HepG2 (cell line): ENCODE data around the gene ETV1. TPM values are rescaled to one million over a fixed set of nuclear protein-coding genes. Genes with fewer than 3 reads are reported as not detected.

Experiments used
- ATAC-seq: fragments of 200-7000 bp; cut with Tn5 transposase; 3 replicates; pipeline ENCODE4 v1.9.1; 2020; ENCODE audit warnings: mild to moderate bottlenecking, moderate library complexity
- BruUV-seq: library from RNA; stranded (reverse); fragments of 400-500 nt; replicated peaks from 2 replicates; lab custom pipeline; 2021; lab: Mats Ljungman, UMichigan
- CTCF ChIA-PET: fragments of 300-600 bp; formaldehyde crosslinking; extraction: SDS; loops from one replicate; lab custom pipeline; 2021; ENCODE audit warnings: low total read pairs, inconsistent platforms, low intra/inter-chr PET ratio; lab: Yijun Ruan, JAX
- POLR2A ChIA-PET: fragments of 350-600 bp; sonication (Branson Sonifier 250); formaldehyde crosslinking; loops from one replicate; lab custom pipeline; 2020; ENCODE audit warnings: antibody characterized with exemption, inconsistent platforms; lab: Yijun Ruan, JAX
- DNase-seq: peaks from one replicate; pipeline ENCODE4 v3.0.0-alpha.2; 2015; ENCODE audit warnings: low spot score
- FAIRE-seq: peaks from 3 replicates; lab custom pipeline; 2011; peaks lifted over from hg19 to GRCh38; lab: Jason Lieb, UNC
- H2AFZ ChIP-seq: one replicate; pipeline ENCODE4 v1.6.1; 2011; ENCODE audit warnings: low read length, inconsistent platforms
- H3K27ac ChIP-seq: fragments of 300-600 bp; 3 replicates; pipeline ENCODE4 v1.8.0; 2011; ENCODE audit warnings: mixed run types, mild to moderate bottlenecking, mixed read lengths, low read length, inconsistent platforms; ENCODE audit not compliant: insufficient read depth; ENCODE audit errors: extremely low read length
- H3K27me3 ChIP-seq, 2 experiments: fragments of 200-600 bp in 1 of 2; 2 replicates in 1 of 2; 3 replicates in 1 of 2; pipeline versions ENCODE4 v1.6.0 to v1.8.0; 2011; ENCODE audit warnings: low read length in 2 of 2, mild to moderate bottlenecking in 2 of 2, moderate library complexity in 2 of 2, inconsistent platforms in 1 of 2; ENCODE audit not compliant: insufficient read depth in 2 of 2, control insufficient read depth in 1 of 2
- H3K36me3 ChIP-seq, 2 experiments: fragments of 200-600 bp in 1 of 2; replicated peaks in 1 of 2; 2 replicates in 1 of 2; 3 replicates in 1 of 2; pipeline versions ENCODE4 v1.5.1 to v1.8.0; 2011; ENCODE audit warnings: low read length in 2 of 2, inconsistent platforms in 1 of 2; ENCODE audit not compliant: insufficient read depth in 2 of 2, control insufficient read depth in 1 of 2
- H3K4me1 ChIP-seq: 2 replicates; pipeline ENCODE4 v1.5.1; 2012; ENCODE audit warnings: low read length, inconsistent platforms; ENCODE audit not compliant: insufficient read depth
- H3K4me2 ChIP-seq: 2 replicates; pipeline ENCODE4 v1.6.0; 2011; ENCODE audit warnings: low read depth, low read length, inconsistent platforms
- H3K4me3 ChIP-seq, 3 experiments: fragments of 200-600 bp in 1 of 3; sonication (generic), shearing (Covaris generic) in 1 of 3; replicated peaks in 1 of 3; 2 replicates each; pipeline ENCODE4 v1.5.1; 2011 to 2016; ENCODE audit warnings: low read length in 3 of 3, inconsistent platforms in 2 of 3, low read depth in 2 of 3, mild to moderate bottlenecking in 2 of 3, control low read depth in 1 of 3, mixed read lengths in 1 of 3; ENCODE audit not compliant: insufficient read depth in 1 of 3
- H3K79me2 ChIP-seq: one replicate; pipeline ENCODE4 v1.6.1; 2011; ENCODE audit warnings: low read length, inconsistent platforms; ENCODE audit not compliant: insufficient read depth
- H3K9ac ChIP-seq: 2 replicates; pipeline ENCODE4 v1.6.0; 2011; ENCODE audit warnings: mild to moderate bottlenecking, low read depth, low read length, inconsistent platforms; ENCODE audit not compliant: insufficient read depth
- H3K9me3 ChIP-seq: 2 replicates; pipeline ENCODE4 v1.5.1; 2012; ENCODE audit warnings: mild to moderate bottlenecking, low read length
- H4K20me1 ChIP-seq: 2 replicates; pipeline ENCODE4 v1.6.0; 2011; ENCODE audit warnings: inconsistent platforms, mild to moderate bottlenecking, low read length, moderate library complexity; ENCODE audit not compliant: insufficient read depth
- CBX1 ChIP-seq: IDR thresholded peaks from one replicate; pipeline ENCODE4 v1.6.1; 2016; ENCODE audit warnings: antibody characterized with exemption, low read depth
- CREM ChIP-seq, 2 experiments: sonication (generic) in 1 of 2; formaldehyde crosslinking in 1 of 2; IDR thresholded peaks; 2 replicates each; pipeline versions ENCODE4 v1.4.0 to v1.6.1; 2016 to 2020; ENCODE audit warnings: antibody characterized with exemption in 1 of 2, mild to moderate bottlenecking in 1 of 2, missing genetic modification reagents in 1 of 2
- EP300 ChIP-seq, 3 experiments: sonication (generic) in 1 of 3; formaldehyde crosslinking in 1 of 3; IDR thresholded peaks; 2 replicates each; pipeline versions ENCODE4 v1.5.1 to v1.6.1; 2011 to 2020; ENCODE audit warnings: low read depth in 2 of 3, low read length in 2 of 3, borderline replicate concordance in 1 of 3, improper control_type of control experiment in 1 of 3, mild to moderate bottlenecking in 1 of 3, missing genetic modification reagents in 1 of 3, moderate library complexity in 1 of 3
- MAZ ChIP-seq, 2 experiments: sonication (generic) in 1 of 2; formaldehyde crosslinking in 1 of 2; IDR thresholded peaks; 2 replicates each; pipeline versions ENCODE4 v1.5.0 to v1.6.1; 2012 to 2020; ENCODE audit warnings: low read depth in 2 of 2, mild to moderate bottlenecking in 2 of 2, borderline replicate concordance in 1 of 2, improper control_type of control experiment in 1 of 2, low read length in 1 of 2, missing genetic modification reagents in 1 of 2, moderate library complexity in 1 of 2
- NFAT5 ChIP-seq: sonication (generic); formaldehyde crosslinking; IDR thresholded peaks from 2 replicates; pipeline ENCODE4 v1.4.0; 2020; ENCODE audit warnings: missing genetic modification reagents
- NFATC3 ChIP-seq: sonication (generic); formaldehyde crosslinking; IDR thresholded peaks from 2 replicates; pipeline ENCODE4 v1.5.1; 2020; ENCODE audit warnings: mild to moderate bottlenecking, missing genetic modification reagents
- PCBP2 ChIP-seq: fragments of 200-400 bp; formaldehyde crosslinking; optimal IDR thresholded peaks from 2 replicates; pipeline ENCODE3; 2018; ENCODE audit warnings: low read length, low read depth; ENCODE audit not compliant: poor library complexity, severe bottlenecking
- RARG ChIP-seq: sonication (generic); formaldehyde crosslinking; IDR thresholded peaks from 2 replicates; pipeline ENCODE4 v1.4.0; 2020; ENCODE audit warnings: low read depth, mild to moderate bottlenecking, missing genetic modification reagents
- SIX4 ChIP-seq: sonication (generic); formaldehyde crosslinking; IDR thresholded peaks from 2 replicates; pipeline ENCODE4 v1.4.0; 2020; ENCODE audit warnings: missing genetic modification reagents
- SOX5 ChIP-seq: IDR thresholded peaks from 2 replicates; pipeline ENCODE4 v1.6.1; 2016; ENCODE audit warnings: borderline replicate concordance
- TAF15 ChIP-seq: fragments of 200-400 bp; formaldehyde crosslinking; IDR thresholded peaks from one replicate; pipeline ENCODE4 v1.6.1; 2018; ENCODE audit warnings: mild to moderate bottlenecking, low read depth, low read length; ENCODE audit not compliant: poor library complexity, severe bottlenecking
- ZNF18 ChIP-seq: sonication (generic); formaldehyde crosslinking; IDR thresholded peaks from 2 replicates; pipeline ENCODE4 v1.8.0; 2022; ENCODE audit warnings: mild to moderate bottlenecking, missing genetic modification reagents; ENCODE audit not compliant: insufficient replicate concordance
- ZNF672 ChIP-seq: sonication (generic); formaldehyde crosslinking; IDR thresholded peaks from 2 replicates; pipeline ENCODE4 v1.8.1; 2022; ENCODE audit warnings: missing genetic modification reagents
- ZNF766 ChIP-seq: sonication (generic); formaldehyde crosslinking; IDR thresholded peaks from 2 replicates; pipeline ENCODE4 v1.5.0; 2020; ENCODE audit warnings: missing genetic modification reagents, borderline replicate concordance
- WGBS: methylation state at CpG from one replicate; pipeline ENCODE4 v1.1.6; 2017; ENCODE audit warnings: low lambda C conversion rate; 5-methylcytosine and 5-hydroxymethylcytosine counted together
- in situ Hi-C: cut with HindIII; loops from 2 replicates; pipeline ENCODE4 v1.10.0; 2017; ENCODE audit warnings: low pct_unique_long_range_greater_than_20kb; ENCODE audit not compliant: extremely low pct_ligation_motif_present
- intact Hi-C: fragments of 100-400 bp; cut with micrococcal nuclease; formaldehyde crosslinking; loops from one replicate; pipeline ENCODE4 v1.10.0; 2022; ENCODE audit not compliant: unreplicated experiment
- polyA plus RNA-seq, 8 experiments: library from polyadenylated mRNA; depleted of rRNA in 3 of 8; stranded (reverse) in 7 of 8; unstranded in 1 of 8; fragments of >200 nt; fragmentation: Illumina TruSeq in 4 of 8; extraction: Trizol in 4 of 8; gene quantifications; 2 replicates each; pipeline versions ENCODE4 v1.2.1 to v1.2.3, GENCODE V29; 2011 to 2016; ENCODE audit warnings: low read depth in 4 of 8, missing spikeins in 1 of 8, mixed read lengths in 1 of 8; ENCODE audit not compliant: insufficient read depth in 1 of 8
- total RNA-seq, 5 experiments: library from RNA; depleted of rRNA; stranded (reverse); fragments of >200 nt; fragmentation: Illumina TruSeq; extraction: Trizol; gene quantifications; 2 replicates each; pipeline ENCODE4 v1.2.3, GENCODE V29; 2016; ENCODE audit warnings: low read depth in 1 of 5

Gene ETV1
- total and polyA plus RNA-seq, 2 of the 13 experiments (the other 11 are each of a cell fraction or from before 2014, with no cell fraction given) = 0.04 to 0.24 TPM

- FAIRE-seq (no peak), DNase-seq (peak; percentile 0), ATAC-seq (no peak)
- CTCF ChIA-PET = no interaction called here
- Histone ChIP-seq H3K4me1 (no peaks in the 10 kb centered on the region), H3K27ac (no peak overlapping the region), H3K4me2 (no peak overlapping the region), H4K20me1 (no peaks in the 10 kb centered on the region), H3K4me3 (no peak overlapping the region), H2AFZ (no peak overlapping the region), H3K9ac (no peak overlapping the region), H3K36me3 (no peaks in the 10 kb centered on the region), H3K27me3 (no peaks in the 10 kb centered on the region), H3K9me3 (peaks cover 63% of the 10 kb centered on the region), H3K79me2 (no peaks in the 10 kb centered on the region)
- intact Hi-C loops (no loop called here), in situ Hi-C loops (no loop called here)
- no TSS peak for BruUV-seq
- WGBS = 0% methylated on average over 1 of the region's 1 CpG
- TF ChIP-seq MAZ (IDR thresholded peaks at IDR 0.05; ENCODE audit: borderline replicate concordance, low read depth, low read length) = no peak
- TF ChIP-seq MAZ (CRISPR knock-in tag; IDR thresholded peaks at IDR 0.05; ENCODE audit: low read depth) = no peak
- TF ChIP-seq SIX4 (CRISPR knock-in tag) = no peak
- no peak for TF ChIP-seq ZNF18
- no peak for TF ChIP-seq CBX1
- TF ChIP-seq TAF15 = no peak
- TF ChIP-seq RARG (CRISPR knock-in tag) = no peak
- TF ChIP-seq ZNF766 (CRISPR knock-in tag) = no peak
- no peak for TF ChIP-seq NFATC3 (CRISPR knock-in tag)
- no peak for TF ChIP-seq ZNF672 (CRISPR knock-in tag)
- no peak for TF ChIP-seq NFAT5 (CRISPR knock-in tag)
- no peak for TF ChIP-seq PCBP2
- TF ChIP-seq SOX5 = no peak
- no peak for TF ChIP-seq EP300 (IDR thresholded peaks at IDR 0.05; ENCODE audit: low read depth in 2 of 2, low read length in 2 of 2)
- no peak for TF ChIP-seq EP300 (CRISPR knock-in tag; IDR thresholded peaks at IDR 0.05; ENCODE audit: borderline replicate concordance)
- TF ChIP-seq CREM (IDR thresholded peaks at IDR 0.05) = no peak
- TF ChIP-seq CREM (CRISPR knock-in tag; IDR thresholded peaks at IDR 0.05) = no peak
- POLR2A ChIA-PET = no interaction called here
Observed at GRCh38 chr7:13920053-13920697, 69.3 kb downstream of the ETV1 start.
